ENCODE results near the gene ESRRA. TPM values are rescaled to one million over a fixed set of nuclear protein-coding genes. Genes with fewer than 3 reads are reported as not detected.

Gene ESRRA
- total and polyA plus RNA-seq, 2 of the 4 experiments (the other 2 are of a cell fraction) = 10.2 to 15.0 TPM

GRCh38 chr11:64292460-64293254, 12.7 kb upstream of the ESRRA start:
- ChIA-PET CTCF (interaction anchor here (1.1 kb wide), 1 partner anchor 8 kb away, joined by 5 read pairs; no protein-coding TSS in a partner anchor), POLR2A (ENCODE audit: unreplicated experiment) (no interaction called here)
- no peak overlapping the region for H2BK5ac ChIP-seq (ENCODE audit: low read depth, low read length, poor library complexity, severe bottlenecking)
- peak overlapping the region; percentile 72 for H2AFZ ChIP-seq (replicated peaks; ENCODE audit: low read length, poor library complexity)
- H3K14ac ChIP-seq (replicated peaks; ENCODE audit: low read depth, low read length) = no peak overlapping the region
- H3K56ac ChIP-seq (ENCODE audit: extremely low read depth, insufficient read depth, low read length) = no peak overlapping the region
- H3K23ac ChIP-seq (ENCODE audit: low read depth, low read length) = no peak overlapping the region
- H3K36me3 ChIP-seq (ENCODE audit: control insufficient read depth, insufficient read depth, low read length) = no peaks in the 10 kb centered on the region
- H2AK5ac ChIP-seq (ENCODE audit: low read depth, low read length) = no peak overlapping the region
- dilution Hi-C loops (cut with HindIII; ENCODE audit: low sequenced_read_pairs, unreplicated experiment) (no loop called here), in situ Hi-C loops (cut with MboI; ENCODE audit: low sequenced_read_pairs) (no loop called here), intact Hi-C loops (cut with micrococcal nuclease) (no loop called here)
- no peak overlapping the region for H3K4ac ChIP-seq (ENCODE audit: low read depth, low read length)
- H3K27ac ChIP-seq (ENCODE audit: insufficient read depth, low read length) = no peak overlapping the region
- no peak overlapping the region for H4K91ac ChIP-seq (ENCODE audit: insufficient read depth, low read depth, low read length)
- H3K4me3 ChIP-seq (ENCODE audit: insufficient read depth, low read depth, low read length) = peak overlapping the region; percentile 24; the same call in 1 of the 2 replicates
- no peak overlapping the region for H4K5ac ChIP-seq (ENCODE audit: low read depth, low read length)
- peak; percentile 35 for ATAC-seq (ENCODE audit: low read depth)
- no peak for TF ChIP-seq FOS (IDR thresholded peaks at IDR 0.05; ENCODE audit: low read depth, low read length)
- no peak for TF ChIP-seq CEBPB (IDR thresholded peaks at IDR 0.05; ENCODE audit: low read depth, low read length)
- TF ChIP-seq ELK1 (IDR thresholded peaks at IDR 0.05; ENCODE audit: borderline replicate concordance, low read depth, low read length) = no peak
- no peak for TF ChIP-seq USF2 (IDR thresholded peaks at IDR 0.05; ENCODE audit: low read depth, low read length)
- TF ChIP-seq NFE2L2 (IDR thresholded peaks at IDR 0.05; ENCODE audit: low read depth, low read length) = no peak
- no peak for TF ChIP-seq POLR2A (IDR thresholded peaks at IDR 0.05; ENCODE audit: low read depth, low read length)
- TF ChIP-seq MAFK (IDR thresholded peaks at IDR 0.05; ENCODE audit: low read depth, low read length) = no peak
- no peak for TF ChIP-seq CTCF (conservative IDR thresholded peaks at IDR 0.05; ENCODE audit: low read depth, low read length)
- no peak for TF ChIP-seq RAD21 (IDR thresholded peaks at IDR 0.05; ENCODE audit: low read length)
- TF ChIP-seq RFX5 (IDR thresholded peaks at IDR 0.05; ENCODE audit: low read depth, low read length) = no peak
- no peak for TF ChIP-seq RCOR1 (IDR thresholded peaks at IDR 0.05; ENCODE audit: insufficient replicate concordance, low read length)
- TF ChIP-seq MAZ (IDR thresholded peaks at IDR 0.05; ENCODE audit: borderline replicate concordance, low read depth, low read length) = no peak
- TF ChIP-seq SMC3 (IDR thresholded peaks at IDR 0.05; ENCODE audit: low read depth, low read length) = no peak
- TF ChIP-seq MXI1 (IDR thresholded peaks at IDR 0.05; ENCODE audit: borderline replicate concordance, low read depth, low read length) = no peak
- TF ChIP-seq BHLHE40 (IDR thresholded peaks at IDR 0.05; ENCODE audit: low read depth, low read length) = no peak
- peak overlapping the region; percentile 18; the same call in 1 of the 2 replicates for H3K4me2 ChIP-seq (ENCODE audit: low read depth, low read length)
- H2BK20ac ChIP-seq (ENCODE audit: low read depth, low read length) = no peak overlapping the region
- WGBS, 2 experiments (ENCODE audit: extremely low coverage in 2 of 2, insufficient read length in 1 of 2) = 24% methylated on average over 16 of the region's 42 CpGs; no CpG with 5 or more reads in 1 of the 2 experiments
- H3K9ac ChIP-seq (ENCODE audit: low read depth, low read length) = no peak overlapping the region
- no peaks in the 10 kb centered on the region for H3K9me3 ChIP-seq (ENCODE audit: control insufficient read depth, insufficient read depth, low read length)
- H3K79me1 ChIP-seq (ENCODE audit: low read depth in 1 of 2, low read length in 2 of 2) = no peaks in the 10 kb centered on the region
- peaks cover 74% of the 10 kb centered on the region for H3K27me3 ChIP-seq (ENCODE audit: control insufficient read depth, insufficient read depth, low read length)
- no peak overlapping the region for H3K18ac ChIP-seq (ENCODE audit: low read depth, low read length)
- peaks cover 4% of the 10 kb centered on the region; the same call in 1 of the 2 replicates for H3K4me1 ChIP-seq (ENCODE audit: control insufficient read depth, insufficient read depth, low read length)
- H4K20me1 ChIP-seq (ENCODE audit: insufficient read depth, low read length) = peaks cover 5% of the 10 kb centered on the region; the same call in 1 of the 2 replicates
- no peak for DNase-seq
- H4K8ac ChIP-seq (ENCODE audit: low read depth in 2 of 2, low read length in 2 of 2) = no peak overlapping the region
- no TSS peak for BruUV-seq (replicated peaks)
- H2BK15ac ChIP-seq (ENCODE audit: low read depth, low read length) = no peak overlapping the region
- no peaks in the 10 kb centered on the region for H3K9me1 ChIP-seq (ENCODE audit: insufficient read depth, low read length)
- no peak overlapping the region for H2BK120ac ChIP-seq (ENCODE audit: low read depth, low read length)
- no peak overlapping the region for H2AK9ac ChIP-seq (replicated peaks; ENCODE audit: low read depth, low read length, poor library complexity)

Measured in IMR-90 (cell line).